Measurements from ENCODE around the gene NSUN3.
"Not testable (repeated sequence)": the region's sequence is repeated elsewhere in the genome, so short reads cannot be mapped to it uniquely, and the experiment has no call there.

The NSUN3 gene

DNA sequence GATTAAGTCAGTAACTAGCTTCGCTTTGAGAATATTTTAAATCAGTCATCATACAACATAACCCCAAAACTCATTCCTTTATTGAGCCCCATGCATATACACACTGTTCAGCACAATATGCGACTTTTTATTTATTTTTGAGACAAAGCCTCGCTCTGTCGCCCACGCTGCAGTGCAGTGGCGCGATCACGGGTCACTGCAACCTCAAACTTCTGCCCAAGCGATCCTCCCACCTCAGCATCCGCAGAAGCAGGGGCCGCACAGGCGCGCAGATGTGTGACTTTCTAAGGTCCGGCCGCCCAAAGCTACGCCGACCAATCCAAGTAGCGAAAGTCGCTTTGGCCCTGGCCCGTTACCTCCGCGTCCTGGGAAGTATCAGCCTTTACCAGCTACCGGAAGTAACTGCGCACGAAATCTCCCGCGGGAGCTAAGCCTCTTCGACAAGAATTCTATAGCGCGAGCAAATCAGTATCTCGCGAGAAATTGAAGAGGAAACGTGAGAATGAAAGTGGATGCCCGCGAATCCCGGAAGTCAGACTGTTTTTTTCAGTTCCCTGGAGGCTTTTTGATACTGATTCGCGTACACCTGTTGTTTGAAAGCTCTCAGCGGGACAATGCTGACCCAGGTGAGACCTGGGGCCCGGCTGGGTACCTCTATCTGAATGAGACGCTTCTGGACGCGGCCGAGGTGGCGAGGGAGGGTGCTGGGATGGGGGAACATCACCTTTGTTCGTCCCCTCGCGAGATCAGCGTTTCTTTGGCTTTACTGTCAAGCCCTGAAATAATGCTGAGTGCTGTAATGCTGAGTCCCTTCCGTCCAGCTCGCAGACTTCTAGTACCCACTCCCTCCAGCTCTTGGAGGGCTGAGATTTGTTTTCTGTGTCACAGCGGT lies at the start of gene NSUN3, which contains the start of gene DHFR2:
NSUN3 (plus strand) TSS at position 549 of the 892 bp plus-strand sequence; CDS start at position 615, 66 bp downstream.
DHFR2 (minus strand) TSS at position 404 of the 892 bp plus-strand sequence. CDS start 1,405 bp downstream, outside the sequence.
- peak; percentile 92 for FAIRE-seq

DNA sequence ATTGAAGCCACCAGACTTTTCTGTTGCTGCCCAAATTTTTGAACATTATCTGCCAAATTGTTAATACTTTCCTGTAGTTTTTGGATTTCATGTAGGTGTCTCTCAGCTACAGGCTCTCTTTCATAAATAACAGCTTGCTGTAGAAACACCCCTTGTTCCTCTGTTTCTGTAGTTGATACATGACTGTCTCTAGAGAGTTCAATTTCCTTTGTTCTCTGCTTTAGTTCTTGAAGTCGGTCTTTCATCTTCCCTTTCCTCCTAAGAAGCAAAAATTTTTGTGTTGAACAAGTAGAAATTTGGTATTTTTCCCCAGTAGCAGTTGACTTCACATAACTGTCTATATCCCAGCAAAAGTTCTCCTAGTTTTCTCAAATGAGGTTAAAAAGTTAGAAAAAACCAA lies 47.8 kb upstream of the NSUN3 start:
- FAIRE-seq = no peak

DNA sequence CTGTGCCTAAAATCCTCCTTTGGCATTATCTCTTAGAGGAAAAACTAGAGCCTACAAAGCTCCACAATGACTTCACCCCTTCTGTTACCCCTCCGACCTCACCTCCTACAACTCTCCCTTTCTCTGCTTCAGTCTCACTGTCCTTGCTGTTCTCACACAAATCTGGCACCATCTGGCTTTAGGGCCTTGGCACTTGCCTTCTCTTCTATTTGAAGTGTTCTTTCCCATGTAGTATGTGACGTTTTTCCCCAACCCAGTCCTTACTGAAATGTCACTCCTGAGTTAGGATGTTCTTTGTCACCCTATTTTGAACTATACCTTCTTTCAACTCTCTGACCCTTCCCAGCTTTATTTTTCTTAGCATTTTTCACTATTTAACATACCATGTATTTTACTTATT lies 43.2 kb upstream of the NSUN3 start:
- no peak for FAIRE-seq

DNA sequence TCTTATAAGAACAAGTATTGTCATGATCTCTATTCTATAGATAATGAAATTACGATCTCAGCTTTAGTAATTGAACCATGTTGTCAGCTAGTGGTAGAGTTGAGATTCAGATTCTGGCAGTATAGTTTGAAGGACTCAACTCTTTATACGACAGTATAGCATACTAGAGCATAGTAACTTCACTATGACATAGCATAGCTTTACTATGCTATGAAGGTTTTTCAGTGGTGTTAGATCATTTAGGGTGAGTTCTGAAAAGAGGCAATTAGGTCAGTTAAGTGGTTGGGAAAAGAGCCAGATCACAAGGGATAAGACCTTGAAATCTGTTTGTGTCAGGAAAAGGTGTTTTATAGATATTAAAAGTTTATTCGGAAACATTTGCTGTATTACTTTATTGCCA lies 42.6 kb upstream of the NSUN3 start:
- FAIRE-seq = no peak

DNA sequence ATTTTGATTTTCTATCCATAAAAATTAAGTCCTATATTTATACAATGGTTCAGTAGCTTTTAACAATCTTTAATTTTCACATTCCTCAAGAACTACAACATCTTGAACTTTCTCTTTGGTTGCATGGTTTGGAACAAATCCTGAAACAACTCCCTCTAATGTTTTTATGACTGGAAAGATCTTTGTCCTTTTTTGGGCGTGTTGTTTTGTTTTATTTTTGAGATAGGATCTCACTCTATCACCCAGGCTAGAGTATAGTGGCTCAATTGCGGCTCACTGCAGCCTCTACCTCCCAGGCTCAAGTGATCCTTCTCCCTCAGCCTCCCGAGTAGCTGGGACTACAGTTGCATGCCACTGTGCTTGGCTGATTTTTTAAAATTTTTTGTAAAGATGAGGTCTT lies 38.5 kb upstream of the NSUN3 start:
- peak; percentile 85 for FAIRE-seq

DNA sequence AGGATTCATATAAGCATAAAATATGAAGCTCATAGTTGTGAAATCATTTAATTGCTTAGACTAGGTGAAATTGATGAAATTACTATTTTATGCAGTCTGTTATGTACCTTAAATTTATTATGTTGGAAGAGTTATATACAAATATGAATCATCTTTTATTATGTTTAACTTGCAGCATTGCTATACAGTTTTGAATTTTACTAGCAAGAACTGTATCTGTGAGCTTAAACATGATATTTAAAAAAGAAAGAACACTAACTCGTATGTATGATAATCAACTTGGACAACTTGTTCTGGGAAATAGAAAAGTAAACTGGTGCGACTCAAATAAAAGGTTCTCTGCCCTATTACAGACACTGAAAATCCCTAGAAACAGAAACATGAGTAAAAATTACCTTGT lies 36.2 kb upstream of the NSUN3 start:
- no peak for FAIRE-seq

DNA sequence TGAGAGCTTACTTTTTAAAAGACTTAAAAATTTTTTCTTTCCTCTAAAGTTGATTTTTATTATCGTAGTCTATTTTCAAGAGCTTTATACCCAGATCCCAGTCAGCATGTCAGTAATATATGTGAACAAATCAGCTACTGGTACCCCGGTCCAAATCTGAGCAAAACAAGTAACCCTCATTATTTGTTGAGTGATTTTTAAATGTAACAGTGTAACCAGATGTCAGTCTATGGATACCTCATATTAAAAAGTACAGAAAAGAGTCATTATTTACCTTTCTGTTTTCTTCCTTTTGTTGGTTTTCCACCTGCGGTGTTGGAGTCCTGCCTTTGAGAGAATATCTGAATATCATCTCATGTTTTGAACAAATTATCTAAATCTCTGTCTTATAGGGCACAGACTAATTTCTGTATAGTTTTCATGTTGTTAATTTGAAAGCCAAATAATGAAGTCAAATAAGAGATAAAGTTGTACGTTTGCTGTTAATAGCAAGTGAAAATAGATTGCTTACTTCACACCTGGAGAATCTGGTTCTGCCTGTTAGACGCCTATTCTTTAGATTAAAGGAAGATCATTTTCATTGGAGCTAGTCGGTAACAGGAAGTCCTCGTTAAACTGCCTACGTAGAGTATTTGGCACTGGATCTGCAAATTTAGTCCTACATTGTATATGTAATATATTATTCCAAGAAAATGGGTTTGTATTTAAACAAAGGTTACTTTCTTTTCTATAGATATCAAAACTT lies 34.6 kb upstream of the NSUN3 start, which contains the start of gene STX19:
STX19 (minus strand) TSS at position 505 of the 745 bp plus-strand sequence. CDS start 13,328 bp downstream, outside the sequence.
- FAIRE-seq = no peak

DNA sequence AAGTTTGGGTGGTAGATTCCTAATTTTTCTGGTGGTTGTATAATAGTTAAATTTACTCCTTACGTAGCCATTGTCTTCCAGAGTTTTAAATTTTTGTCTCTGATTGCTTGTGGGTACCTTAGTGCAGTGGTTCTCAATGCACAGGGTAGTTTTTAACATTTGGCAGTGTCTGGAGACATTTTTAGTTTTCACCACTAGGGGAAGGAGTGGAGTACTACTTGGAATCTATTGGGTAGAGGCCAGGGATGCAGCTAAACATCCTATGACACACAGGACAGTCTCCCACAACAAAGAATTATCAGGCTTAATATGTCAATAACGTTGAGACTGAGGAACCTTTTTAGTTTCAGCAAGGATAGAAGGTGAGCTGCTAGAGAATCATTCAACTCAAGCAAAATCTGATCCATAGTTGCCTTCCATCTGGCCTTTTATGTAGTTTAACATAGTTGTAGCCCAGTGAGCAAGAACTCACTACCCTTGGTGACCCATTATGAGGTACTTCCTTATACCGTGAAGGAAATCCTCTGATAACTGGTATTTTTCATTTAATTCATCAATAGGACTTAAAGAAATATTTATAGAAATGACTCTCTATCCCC lies 25.9 kb upstream of the NSUN3 start:
- no peak for FAIRE-seq

DNA sequence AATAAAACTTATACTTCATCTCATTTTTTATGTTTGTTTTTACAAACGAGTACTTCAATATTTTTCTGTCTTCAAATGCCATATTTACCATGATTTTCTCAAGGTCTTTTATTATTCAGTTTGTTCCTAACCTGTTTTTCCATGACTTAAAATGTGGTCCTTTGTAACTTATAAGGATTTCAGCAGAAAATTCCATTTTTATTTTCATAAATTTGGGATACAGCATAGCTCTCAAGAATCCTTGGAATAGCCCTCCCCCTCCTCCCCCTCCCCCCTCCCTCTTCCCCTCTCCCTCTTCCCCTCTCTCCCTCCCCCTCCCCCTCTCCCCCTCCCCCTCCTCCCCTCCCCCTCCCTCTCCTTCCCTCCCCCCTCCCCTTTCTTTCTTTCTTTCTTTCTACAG lies 19.6 kb upstream of the NSUN3 start:
- no peak for FAIRE-seq

DNA sequence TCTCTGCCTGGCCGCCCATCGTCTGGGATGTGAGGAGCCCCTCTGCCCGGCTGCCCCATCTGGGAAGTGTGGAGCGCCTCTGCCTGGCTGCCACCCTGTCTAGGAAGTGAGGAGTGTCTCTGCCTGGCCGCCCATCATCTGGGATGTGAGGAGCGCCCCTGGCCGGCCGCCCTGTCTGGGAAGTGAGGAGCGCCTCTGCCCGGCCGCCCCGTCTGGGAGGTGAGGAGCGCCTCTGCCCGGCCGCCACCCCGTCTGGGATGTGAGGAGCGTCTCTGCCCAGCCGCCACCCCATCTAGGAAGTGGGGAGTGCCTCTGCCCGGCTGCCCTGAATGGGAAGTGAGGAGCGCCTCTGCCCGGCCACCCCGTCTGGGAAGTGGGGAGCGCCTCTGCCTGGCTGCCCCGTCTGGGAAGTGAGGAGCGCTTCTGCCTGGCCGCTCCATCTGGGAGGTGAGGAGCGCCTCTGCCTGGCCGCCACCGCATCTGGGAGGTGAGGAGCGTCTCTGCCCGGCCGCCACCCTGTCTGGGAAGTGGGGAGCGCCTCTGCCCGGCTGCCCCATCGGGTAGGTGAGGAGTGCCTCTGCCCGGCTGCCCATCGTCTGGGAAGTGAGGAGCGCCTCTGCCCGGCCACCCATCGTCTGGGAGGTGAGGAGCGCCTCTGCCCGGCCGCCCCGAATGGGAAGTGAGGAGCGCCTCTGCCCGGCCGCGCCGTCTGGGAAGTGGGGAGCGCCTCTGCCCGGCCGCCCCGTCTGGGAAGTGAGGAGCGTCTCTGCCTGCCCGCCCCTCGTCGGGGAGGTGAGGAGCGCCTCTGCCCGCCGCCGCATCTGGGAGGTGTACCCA lies 18.5 kb upstream of the NSUN3 start:
- FAIRE-seq = not testable (repeated sequence)

DNA sequence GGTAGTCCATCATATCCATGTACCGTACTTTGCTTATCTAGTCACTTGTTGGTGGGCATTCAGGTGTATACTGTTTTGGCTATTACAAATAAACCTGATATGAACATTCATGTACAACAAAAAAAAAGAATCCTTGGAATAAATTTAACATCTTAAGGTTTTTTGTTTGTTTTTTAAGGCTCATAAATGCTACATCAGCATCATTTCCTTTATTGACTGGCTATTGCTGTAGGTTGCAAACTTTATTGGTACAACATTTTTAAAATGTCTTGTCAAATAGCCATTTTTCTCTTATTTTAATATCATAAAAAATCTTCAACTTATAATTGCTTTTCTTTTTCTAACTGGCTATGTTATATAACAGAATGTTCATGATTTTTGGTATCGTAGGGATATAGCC lies 16.3 kb upstream of the NSUN3 start:
- no peak for FAIRE-seq

DNA sequence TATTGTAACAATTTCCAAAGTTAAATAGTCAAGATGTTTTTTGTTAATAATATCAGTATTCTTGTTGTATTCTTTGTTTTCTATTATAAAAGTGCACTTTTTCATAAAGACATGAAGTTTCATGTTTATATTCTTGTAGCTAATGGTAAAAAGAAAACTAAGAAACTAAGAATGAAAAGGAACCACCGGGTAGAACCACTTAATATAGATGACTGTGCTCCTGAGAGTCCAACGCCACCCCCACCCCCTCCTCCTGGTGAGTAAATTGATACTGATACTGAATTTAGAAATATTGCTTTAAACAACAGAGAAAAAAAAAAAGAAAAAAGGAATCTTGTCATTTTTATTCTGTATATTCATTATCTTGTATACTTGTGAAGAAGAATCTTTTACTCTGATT lies 13.6 kb upstream of the NSUN3 start:
- no peak for FAIRE-seq

DNA sequence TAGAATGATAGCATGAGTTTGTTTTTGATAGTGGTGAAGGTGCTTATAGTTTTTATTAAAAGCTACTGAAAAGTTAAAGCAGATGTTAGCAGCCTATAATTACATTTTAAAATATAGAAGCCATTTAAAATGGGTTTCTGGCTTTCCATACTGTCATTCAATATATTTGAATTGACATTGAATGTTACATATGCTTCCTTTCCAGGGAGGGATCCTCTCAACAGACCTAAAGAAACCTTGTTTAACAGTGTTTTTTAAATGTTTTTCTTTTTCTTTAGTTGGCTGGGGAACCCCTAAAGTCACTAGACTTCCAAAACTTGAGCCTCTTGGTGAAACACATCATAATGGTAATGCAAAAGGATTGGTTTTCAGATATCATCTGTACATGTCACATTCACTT lies 12.3 kb upstream of the NSUN3 start:
- no peak for FAIRE-seq

DNA sequence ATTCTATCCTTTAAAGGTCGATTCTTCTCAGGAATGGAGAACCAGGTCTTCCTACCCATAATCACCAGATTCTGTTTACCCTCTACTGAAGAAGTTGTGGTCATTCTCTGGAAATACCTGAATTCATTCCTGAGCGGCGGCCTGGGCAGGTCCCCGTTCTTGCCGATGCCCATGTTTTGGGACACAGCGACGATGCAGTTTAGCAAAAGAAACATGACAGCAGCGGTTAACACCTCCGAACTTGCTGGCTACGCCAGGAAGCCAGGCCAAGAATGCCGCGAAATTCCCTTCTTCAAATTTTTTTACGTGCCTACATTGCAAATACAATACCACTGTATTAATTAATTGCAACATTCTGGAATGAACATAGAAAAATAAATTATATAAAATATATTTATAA lies 1.6 kb upstream of the NSUN3 start:
- FAIRE-seq = no peak

DNA sequence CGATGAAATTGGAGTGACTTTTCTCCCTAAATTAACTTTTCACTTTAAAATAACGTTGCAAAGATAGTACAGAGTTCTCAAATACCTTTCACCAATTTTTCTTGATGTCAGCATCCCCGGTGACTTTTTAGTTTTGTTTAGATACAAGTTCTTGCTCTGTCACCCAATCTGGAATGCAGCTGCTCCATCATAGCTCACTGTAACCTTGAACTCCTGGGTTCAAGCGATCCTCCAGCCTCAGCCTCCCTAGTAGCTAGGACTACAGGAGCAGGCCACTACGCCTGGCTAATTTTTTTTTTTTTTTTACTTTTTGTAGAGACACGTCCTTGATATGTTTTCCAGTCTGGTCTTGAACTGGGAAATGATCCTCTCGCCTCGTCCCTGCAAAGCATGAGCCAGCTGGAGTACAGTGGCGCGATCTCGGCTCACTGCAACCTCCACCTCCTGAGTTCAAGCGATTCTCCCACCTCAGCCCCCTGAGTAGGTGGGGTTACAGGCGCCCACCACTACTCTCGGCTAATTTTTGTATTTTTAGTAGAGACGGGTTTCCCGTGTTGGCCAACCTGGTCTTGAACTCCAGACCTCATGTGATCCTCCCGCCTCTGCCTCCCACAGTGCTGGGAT lies 747 bp downstream of the NSUN3 start:
- no peak for FAIRE-seq

DNA sequence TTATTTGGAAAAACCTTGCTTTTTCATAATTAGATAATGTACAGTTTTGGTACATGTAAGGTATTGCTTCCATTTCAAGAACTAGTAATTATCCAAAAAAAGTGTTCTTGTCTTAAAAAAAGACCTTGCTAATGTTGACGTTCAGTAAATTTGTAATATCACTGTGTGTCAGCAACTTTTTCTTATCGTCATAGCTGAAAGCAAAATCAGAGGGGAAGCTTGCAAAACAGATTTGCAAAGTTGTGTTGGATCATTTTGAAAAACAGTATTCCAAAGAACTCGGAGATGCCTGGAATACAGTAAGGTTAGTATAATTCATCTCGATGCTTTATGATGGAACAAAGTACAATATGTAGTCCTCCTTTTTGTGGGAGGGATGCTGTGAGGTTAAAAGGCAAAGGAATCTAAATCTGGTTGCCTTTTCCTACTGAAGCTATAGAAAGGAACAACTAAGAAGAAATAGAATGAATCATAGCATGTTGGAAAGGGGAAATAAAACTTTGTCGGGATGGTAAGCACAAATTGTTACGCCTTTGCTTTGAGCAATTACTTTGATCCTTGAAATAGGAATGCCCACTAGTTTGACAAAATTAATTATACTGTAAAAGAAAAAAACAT lies 1.5 kb downstream of the NSUN3 start:
- no peak for FAIRE-seq

DNA sequence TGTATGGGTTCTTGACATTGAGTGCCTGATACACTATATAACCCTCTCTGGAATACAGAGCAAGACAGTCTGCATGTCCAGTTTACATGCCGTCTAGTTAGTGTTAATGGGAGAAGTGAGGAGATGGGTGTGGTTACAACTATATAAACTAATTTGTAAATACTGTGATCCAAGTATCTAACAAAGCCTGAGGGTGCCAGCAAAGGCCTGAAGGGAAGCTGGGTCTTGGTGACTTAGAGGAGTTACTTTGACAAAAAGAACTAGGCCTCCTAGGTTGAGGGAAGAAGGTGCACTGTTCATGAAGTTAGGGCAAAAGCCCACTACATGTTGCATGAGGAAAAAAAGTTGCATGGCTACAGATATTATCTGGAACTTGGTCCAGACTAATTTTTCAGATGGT lies 2.3 kb downstream of the NSUN3 start:
- no peak for FAIRE-seq

DNA sequence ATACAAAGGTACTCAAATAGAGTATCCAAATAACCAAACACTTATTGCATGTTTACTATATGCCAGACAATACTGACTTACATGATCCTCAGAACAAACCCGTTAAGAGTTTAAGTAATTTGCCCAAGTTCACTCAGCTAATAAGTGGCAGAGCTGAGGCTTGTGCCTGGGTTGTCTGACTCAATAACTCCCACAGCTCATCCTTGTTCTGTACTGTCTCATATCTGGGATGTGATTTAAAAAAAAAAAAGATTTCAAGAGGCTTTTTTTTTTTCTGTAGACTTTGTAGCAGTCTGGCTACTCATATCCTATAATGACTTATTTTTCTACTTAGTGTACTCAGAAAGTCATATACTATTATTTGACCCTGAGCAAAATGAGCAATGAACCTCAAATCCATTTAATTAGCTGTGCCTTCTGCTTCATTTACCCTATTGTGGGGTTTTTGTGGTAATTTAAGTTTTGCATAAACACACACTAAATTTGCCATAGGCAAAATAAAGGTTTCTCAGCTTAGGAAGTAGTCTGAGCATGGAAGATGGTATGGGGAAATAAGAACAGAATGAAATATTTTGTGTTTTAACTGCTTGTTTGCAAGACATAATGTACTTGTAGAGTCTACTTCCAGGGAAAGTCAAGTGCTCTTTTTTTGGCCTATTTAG lies 3.1 kb downstream of the NSUN3 start:
- no peak for FAIRE-seq

DNA sequence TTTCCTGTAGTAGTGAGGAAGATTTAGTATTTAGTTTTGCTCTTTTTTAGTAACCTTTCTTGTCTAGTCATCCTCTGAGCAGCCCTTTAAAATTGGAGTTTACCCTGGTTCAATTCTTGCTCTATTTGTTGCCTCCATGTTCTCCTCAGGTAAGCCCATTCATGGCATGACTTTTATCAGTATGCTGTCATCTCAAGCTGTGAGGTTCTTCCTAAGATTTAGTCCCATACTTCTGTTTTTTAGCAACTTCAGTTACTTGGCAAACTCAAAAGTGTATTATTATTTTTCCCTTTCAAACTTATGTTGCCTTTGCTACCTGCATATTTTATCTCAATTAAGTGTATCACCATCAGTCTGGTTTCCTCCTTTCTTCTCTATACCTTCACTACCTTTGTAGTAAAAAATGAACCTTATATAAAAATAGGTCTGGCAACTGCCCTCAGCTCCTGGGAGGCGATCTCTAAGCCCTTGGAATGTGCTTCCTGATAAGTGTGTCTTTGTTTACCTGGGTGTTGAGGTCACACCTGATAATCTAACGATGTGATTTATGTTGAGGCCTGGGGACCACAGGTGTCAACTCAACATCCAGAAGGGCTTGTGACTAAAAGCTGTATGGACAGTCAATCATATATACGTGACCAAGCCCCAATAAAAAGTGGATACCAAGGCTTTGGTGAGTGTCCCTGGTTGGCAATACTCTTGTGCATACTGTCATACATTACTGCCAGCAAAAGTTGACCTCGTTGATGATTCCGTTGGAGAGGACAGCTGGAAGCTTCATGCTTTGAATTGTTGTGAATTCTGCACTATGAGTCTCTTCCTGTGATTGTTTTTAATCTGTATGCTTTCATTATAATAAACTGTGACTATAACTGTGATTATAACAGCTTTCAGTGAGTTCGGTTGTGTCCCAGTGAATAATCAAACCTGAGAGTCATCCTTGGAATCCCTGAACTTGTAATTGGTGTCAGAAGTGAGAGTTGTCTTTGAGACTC lies 3.9 kb downstream of the NSUN3 start:
- FAIRE-seq = no peak

Measured in endometrium (tissue), 2 donors.